Subcutaneous abdominal adipose tissue (tissue), 5 donors: ENCODE measurements around the gene ZSCAN5C.
"Not testable (repeated sequence)": the region's sequence is repeated elsewhere in the genome, so short reads cannot be mapped to it uniquely, and the experiment has no call there.

Experiments
- H3K27ac ChIP-seq: one replicate; pipeline ENCODE4 v1.7.0; 2013; ENCODE audit warnings: low read depth, mild to moderate bottlenecking, inconsistent platforms, low read length, moderate library complexity
- H3K27me3 ChIP-seq, 5 donors: one replicate each; pipeline ENCODE4 v1.7.0; 2013; ENCODE audit warnings: low read length in 5 of 5, inconsistent platforms in 1 of 5; ENCODE audit not compliant: control insufficient read depth in 5 of 5, insufficient read depth in 4 of 5
- H3K36me3 ChIP-seq, 5 donors: one replicate each; pipeline ENCODE4 v1.7.0; 2013; ENCODE audit warnings: low read length in 5 of 5; ENCODE audit not compliant: control insufficient read depth in 5 of 5, insufficient read depth in 5 of 5
- H3K4me1 ChIP-seq, 5 donors: one replicate each; pipeline ENCODE4 v1.7.0; 2013; ENCODE audit warnings: low read length in 5 of 5, mild to moderate bottlenecking in 3 of 5, moderate library complexity in 1 of 5; ENCODE audit not compliant: control insufficient read depth in 5 of 5, insufficient read depth in 5 of 5
- H3K4me3 ChIP-seq, 5 donors: one replicate each; pipeline ENCODE4 v1.7.0; 2013; ENCODE audit warnings: low read length in 5 of 5, low read depth in 1 of 5
- H3K9ac ChIP-seq, 5 donors: one replicate each; pipeline ENCODE4 v1.7.0; 2013; ENCODE audit warnings: low read length in 5 of 5, mild to moderate bottlenecking in 4 of 5, moderate library complexity in 3 of 5
- H3K9me3 ChIP-seq, 5 donors: one replicate each; pipeline ENCODE4 v1.7.0; 2013; ENCODE audit warnings: low read length in 5 of 5; ENCODE audit not compliant: control insufficient read depth in 5 of 5
- donor health status: healthy.
- donor health status: healthy.
- donor health status: healthy.
- donor health status: healthy.
- donor health status: healthy.

Gene ZSCAN5C

GRCh38 chr19:56163097-56163496 lies 39.0 kb upstream of the ZSCAN5C start:
- Histone ChIP-seq H3K9ac (no peak overlapping the region), H3K9me3 (no peaks in the 10 kb centered on the region), H3K4me3 (no peak overlapping the region), H3K36me3 (peaks cover 0 to 30% (median 28%) of the 10 kb centered on the region in 5 donors), H3K27me3 (no peaks in the 10 kb centered on the region), H3K27ac (no peak overlapping the region), H3K4me1 (no peaks in the 10 kb centered on the region)

- H3K4me3 ChIP-seq: no peak overlapping the region
- H3K27ac ChIP-seq: no peak overlapping the region
- no peaks in the 10 kb centered on the region for H3K27me3 ChIP-seq
- no peaks in the 10 kb centered on the region for H3K36me3 ChIP-seq
- no peak overlapping the region for H3K9ac ChIP-seq
- peaks cover 3 to 10% (median 4%) of the 10 kb centered on the region in 5 donors for H3K4me1 ChIP-seq
- no peaks in the 10 kb centered on the region for H3K9me3 ChIP-seq
Observed at GRCh38 chr19:56167064-56167578, 35.0 kb upstream of the ZSCAN5C start.

GRCh38 chr19:56170261-56170660 lies 31.8 kb upstream of the ZSCAN5C start:
- Histone ChIP-seq H3K9me3 (no peaks in the 10 kb centered on the region), H3K4me3 (no peak overlapping the region), H3K27ac (no peak overlapping the region), H3K27me3 (peaks cover 10 to 16% (median 11%) of the 10 kb centered on the region in 5 donors), H3K9ac (no peak overlapping the region), H3K36me3 (no peaks in the 10 kb centered on the region), H3K4me1 (peaks cover 3 to 10% (median 4%) of the 10 kb centered on the region in 5 donors)

- Histone ChIP-seq H3K4me1 (peaks cover 3 to 10% (median 4%) of the 10 kb centered on the region in 5 donors), H3K36me3 (no peaks in the 10 kb centered on the region), H3K9ac (no peak overlapping the region), H3K9me3 (no peaks in the 10 kb centered on the region), H3K27me3 (peaks cover 22 to 31% (median 24%) of the 10 kb centered on the region in 5 donors), H3K27ac (no peak overlapping the region), H3K4me3 (no peak overlapping the region)
Observed at GRCh38 chr19:56174086-56174485, 28.0 kb upstream of the ZSCAN5C start.

- peaks cover 22 to 31% (median 24%) of the 10 kb centered on the region in 5 donors for H3K27me3 ChIP-seq
- H3K36me3 ChIP-seq: no peaks in the 10 kb centered on the region
Observed at GRCh38 chr19:56174550-56174949, 27.5 kb upstream of the ZSCAN5C start.

GRCh38 chr19:56175861-56176307 lies 26.2 kb upstream of the ZSCAN5C start, which contains the start of gene GALP:
GALP (plus strand) TSS chr19:56176008; CDS start chr19:56177109, 1,101 bp downstream.
- H3K4me3 ChIP-seq, H3K9ac ChIP-seq, H3K9me3 ChIP-seq, H3K27ac ChIP-seq, H3K36me3 ChIP-seq, H3K4me1 ChIP-seq: not testable (repeated sequence)
- peaks cover 22 to 31% (median 24%) of the 10 kb centered on the region in 5 donors for H3K27me3 ChIP-seq

More at GRCh38 chr19:56174550-56174949, 27.5 kb upstream of the ZSCAN5C start:
- Histone ChIP-seq H3K27ac (no peak overlapping the region), H3K4me1 (peaks cover 3 to 10% (median 4%) of the 10 kb centered on the region in 5 donors), H3K9ac (no peak overlapping the region), H3K9me3 (no peaks in the 10 kb centered on the region), H3K4me3 (no peak overlapping the region)

GRCh38 chr19:56176310-56176709 lies 25.8 kb upstream of the ZSCAN5C start:
- not testable (repeated sequence) for H3K4me3 ChIP-seq, H3K9ac ChIP-seq

GRCh38 chr19:56176881-56177280 lies 25.2 kb upstream of the ZSCAN5C start:
- Histone ChIP-seq H3K4me1 (peaks cover 0 to under 1% (median under 1%) of the 10 kb centered on the region in 5 donors), H3K4me3 (no peak overlapping the region), H3K9me3 (no peaks in the 10 kb centered on the region), H3K27me3 (peaks cover 22 to 31% (median 24%) of the 10 kb centered on the region in 5 donors), H3K36me3 (no peaks in the 10 kb centered on the region), H3K9ac (no peak overlapping the region), H3K27ac (no peak overlapping the region)

More at GRCh38 chr19:56176310-56176709, 25.8 kb upstream of the ZSCAN5C start:
- H3K27ac ChIP-seq, H3K4me1 ChIP-seq, H3K9me3 ChIP-seq, H3K36me3 ChIP-seq: not testable (repeated sequence)
- peaks cover 22 to 31% (median 24%) of the 10 kb centered on the region in 5 donors for H3K27me3 ChIP-seq

- no peaks in the 10 kb centered on the region for H3K36me3 ChIP-seq
- H3K4me1 ChIP-seq: no peaks in the 10 kb centered on the region
- H3K27ac ChIP-seq: no peak overlapping the region
- no peak overlapping the region for H3K9ac ChIP-seq
- H3K27me3 ChIP-seq: peaks cover 24 to 31% (median 25%) of the 10 kb centered on the region in 5 donors
- no peak overlapping the region for H3K4me3 ChIP-seq
- no peaks in the 10 kb centered on the region for H3K9me3 ChIP-seq
Observed at GRCh38 chr19:56177564-56178243, 24.4 kb upstream of the ZSCAN5C start.

GRCh38 chr19:56189785-56190184 lies 12.3 kb upstream of the ZSCAN5C start:
- Histone ChIP-seq H3K9ac (no peak overlapping the region), H3K9me3 (no peaks in the 10 kb centered on the region), H3K4me1 (no peaks in the 10 kb centered on the region), H3K27ac (no peak overlapping the region), H3K4me3 (no peak overlapping the region), H3K27me3 (peaks cover 0 to 2% (median 0%) of the 10 kb centered on the region in 5 donors), H3K36me3 (no peaks in the 10 kb centered on the region)
